Forelimb muscle (tissue), 1 donor: Measurements from ENCODE around the gene GALR2. TPM values are rescaled to one million over a fixed set of nuclear protein-coding genes. Genes with fewer than 3 reads are reported as not detected.

Experiments
- DNase-seq: peaks from one replicate; pipeline ENCODE4 v3.0.0-alpha.2; 2013; ENCODE audit warnings: low read depth
- polyA plus RNA-seq: library from polyadenylated mRNA; unstranded; fragments of 120-200 nt; gene quantifications from one replicate; pipeline ENCODE4 v1.2.1, GENCODE V29; 2013; ENCODE audit not compliant: insufficient read length

Gene GALR2
- polyA plus RNA-seq, 1 donor = not detected

DNA sequence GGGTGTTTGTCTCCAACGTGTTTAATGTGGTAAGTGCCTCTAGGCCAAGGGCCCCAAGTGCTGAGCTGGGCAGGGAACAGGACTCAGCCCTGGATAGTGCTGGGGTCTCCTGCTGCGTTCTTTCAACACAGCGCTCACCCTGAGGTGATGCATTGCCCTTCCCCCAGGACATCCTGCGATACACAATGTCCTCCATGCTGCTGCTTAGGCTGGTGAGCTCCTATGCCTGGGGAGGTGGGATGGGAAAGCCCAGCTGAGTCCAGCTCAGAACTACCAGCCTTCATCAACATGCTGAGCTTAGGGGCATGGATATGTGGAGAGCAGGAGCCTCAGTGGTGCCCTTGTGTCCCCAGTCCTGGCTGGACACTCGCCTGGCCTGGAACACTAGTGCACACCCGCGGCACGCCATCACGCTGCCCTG lies 5.0 kb downstream of the GALR2 start:
- no peak for DNase-seq

DNA sequence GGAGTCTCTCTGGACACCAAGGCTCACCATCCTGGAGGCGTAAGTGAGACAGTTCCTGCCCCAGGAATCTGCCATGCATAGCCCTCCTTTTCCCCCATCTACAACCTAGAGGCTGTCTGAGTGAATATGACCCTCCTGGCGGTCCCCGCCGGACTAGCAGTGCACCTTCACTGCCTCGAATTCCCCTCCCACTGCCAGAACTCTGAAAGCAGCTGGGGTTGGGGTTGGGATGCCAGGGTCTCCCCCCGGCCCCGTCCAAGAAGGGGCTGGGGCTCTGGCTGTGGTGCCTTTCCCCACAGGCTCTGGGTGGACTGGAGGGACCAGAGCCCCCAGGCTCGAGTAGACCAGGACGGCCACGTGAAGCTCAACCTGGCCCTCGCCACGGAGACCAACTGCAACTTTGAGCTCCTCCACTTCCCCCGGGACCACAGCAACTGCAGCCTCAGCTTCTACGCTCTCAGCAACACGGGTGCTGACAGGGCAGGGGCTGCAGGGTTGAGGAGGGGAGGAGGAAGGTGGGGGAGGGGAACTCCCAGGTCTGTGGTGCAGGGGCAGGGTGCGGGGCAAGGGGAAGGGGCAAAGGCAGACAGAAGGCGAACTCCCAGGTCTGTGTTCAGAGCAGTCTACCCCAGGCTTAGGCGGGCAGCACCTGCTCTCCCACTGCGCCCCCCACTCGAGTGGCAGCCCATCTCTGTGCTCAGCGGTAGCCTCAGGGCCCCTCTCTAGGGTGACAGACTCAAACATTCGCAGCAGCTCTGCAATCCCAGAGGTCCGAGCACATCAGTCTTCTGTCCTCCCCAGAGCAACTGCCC lies 5.6 kb downstream of the GALR2 start:
- DNase-seq = no peak

DNA sequence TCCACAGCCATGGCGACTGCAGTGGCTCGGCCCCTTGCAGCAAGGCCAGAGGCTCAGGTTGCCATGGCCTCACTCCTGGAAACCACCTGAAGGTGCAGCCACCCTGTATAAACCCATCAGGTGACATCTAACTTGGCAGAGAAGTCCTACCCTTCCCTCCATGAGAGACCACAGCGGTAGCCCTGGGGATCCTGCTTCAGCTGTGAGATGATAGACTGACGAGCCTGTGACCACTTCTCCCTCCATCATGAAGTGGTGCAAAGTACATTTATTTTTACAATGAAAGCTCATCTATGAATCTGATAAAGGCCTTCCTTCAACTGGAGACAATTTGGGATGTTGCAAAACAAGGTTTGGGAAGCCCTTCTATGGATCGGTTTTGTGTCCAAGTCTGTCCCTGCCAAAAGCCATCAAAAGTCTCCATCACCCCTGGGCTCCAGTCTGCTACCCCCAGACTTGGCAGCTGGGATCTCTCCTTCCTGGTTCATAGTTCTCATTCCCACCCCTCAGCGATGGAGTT lies 6.2 kb downstream of the GALR2 start:
- DNase-seq = no peak

DNA sequence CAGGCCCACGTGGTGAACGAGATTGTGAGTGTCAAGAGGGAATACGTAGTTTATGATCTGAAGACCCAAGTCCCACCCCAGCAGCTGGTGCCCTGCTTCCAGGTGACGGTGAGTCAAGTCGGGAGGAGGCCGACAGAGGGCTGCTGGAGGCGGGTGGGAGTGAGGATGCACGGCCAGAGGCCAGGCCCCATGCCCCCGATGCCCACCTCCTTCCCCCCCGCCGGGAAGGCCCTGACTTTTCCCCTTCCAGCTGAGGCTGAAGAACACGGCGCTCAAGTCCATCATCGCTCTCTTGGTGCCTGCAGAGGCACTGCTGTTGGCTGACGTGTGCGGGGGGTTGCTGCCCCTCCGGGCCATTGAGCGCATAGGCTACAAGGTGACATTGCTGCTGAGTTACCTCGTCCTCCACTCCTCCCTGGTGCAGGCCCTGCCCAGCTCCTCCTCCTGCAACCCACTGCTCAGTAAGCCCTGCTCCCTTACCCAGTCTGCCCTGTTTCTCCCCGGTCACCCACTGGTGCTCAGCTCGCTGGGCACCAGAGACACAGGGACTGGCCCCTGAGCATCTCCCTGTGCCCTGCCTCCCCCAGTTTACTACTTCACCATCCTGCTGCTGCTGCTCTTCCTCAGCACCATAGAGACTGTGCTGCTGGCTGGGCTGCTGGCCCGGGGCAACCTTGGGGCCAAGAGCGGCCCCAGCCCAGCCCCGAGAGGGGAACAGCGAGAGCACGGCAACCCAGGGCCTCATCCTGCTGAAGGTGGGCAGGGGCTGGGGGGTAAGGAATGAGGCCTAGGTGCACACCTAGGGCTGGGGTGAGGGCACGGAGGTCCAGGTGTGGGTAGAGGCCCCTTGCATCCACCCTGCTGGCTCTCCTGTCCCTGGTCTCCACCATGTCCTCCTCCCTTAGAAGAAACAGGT lies 7.0 kb downstream of the GALR2 start:
- no peak for DNase-seq

- DNase-seq = no peak
Measured at GRCh38 chr17:76082326-76083251, 8.0 kb downstream of the GALR2 start.

DNA sequence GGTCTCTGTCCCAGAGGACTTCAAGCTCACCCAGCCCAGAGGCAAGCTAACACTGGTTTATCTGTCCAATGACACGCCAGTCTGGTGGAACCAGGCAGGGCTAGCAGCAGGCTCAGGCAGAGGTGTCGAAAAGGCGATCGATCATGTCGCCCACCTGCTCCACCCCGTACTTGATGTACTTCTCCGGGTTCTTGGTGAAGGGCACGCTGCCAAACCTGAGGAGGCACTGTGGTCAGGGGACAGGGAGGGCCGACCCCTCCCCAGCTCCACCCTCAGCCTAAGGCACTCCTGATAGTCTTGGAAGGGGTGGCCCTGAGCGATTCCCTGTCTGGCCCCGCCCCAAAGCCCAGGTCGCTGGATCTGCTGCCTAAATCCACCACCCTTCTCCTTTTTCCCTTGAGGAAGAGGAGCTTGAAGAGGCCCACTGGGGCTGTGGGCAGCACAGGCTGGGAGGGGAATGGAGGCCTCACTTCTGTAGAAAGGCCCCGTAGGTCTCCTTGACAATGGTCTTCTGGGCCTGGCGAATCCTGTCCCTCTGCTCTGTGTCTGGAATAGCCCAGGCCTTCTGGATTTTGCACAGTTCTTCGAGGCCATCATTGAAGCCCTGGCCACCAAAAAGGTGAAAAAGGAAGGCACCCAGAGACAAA lies 9.1 kb downstream of the GALR2 start:
- DNase-seq = no peak

- DNase-seq = no peak
Measured at GRCh38 chr17:76085066-76085730, 10.6 kb downstream of the GALR2 start.

DNA sequence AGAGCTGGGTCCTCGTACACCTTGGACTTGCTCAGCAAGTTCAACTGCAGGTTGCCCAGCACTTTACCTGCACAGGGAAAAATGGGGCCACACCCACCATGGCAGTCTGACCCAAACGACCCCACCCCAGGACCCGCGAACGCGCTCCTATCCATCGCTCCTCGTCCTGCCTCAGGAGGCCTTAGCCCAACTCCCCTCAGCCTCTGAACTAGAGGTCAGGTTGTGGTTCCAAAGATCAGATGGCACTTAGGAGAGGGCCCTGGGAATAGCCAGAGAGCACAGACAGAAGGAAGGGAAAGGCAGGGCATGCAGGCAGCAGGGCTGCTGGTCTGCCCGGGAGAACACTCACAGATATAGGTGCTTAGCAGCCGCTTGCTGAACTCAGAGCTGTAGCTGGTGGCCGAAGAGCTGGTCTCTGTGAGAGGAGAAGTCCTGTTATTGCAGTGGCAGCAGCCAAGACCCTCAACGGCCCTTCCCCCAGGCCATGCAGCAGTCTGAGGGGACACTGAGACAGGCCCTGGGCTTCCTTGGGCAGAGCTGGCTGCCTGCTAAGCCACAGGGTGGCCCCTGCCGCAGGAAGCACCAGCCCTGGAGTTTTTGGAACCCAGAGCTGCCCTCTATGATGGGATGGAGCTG lies 11.3 kb downstream of the GALR2 start:
- no peak for DNase-seq

GRCh38 chr17:76086384-76086783 lies 11.8 kb downstream of the GALR2 start:
- no peak for DNase-seq

DNA sequence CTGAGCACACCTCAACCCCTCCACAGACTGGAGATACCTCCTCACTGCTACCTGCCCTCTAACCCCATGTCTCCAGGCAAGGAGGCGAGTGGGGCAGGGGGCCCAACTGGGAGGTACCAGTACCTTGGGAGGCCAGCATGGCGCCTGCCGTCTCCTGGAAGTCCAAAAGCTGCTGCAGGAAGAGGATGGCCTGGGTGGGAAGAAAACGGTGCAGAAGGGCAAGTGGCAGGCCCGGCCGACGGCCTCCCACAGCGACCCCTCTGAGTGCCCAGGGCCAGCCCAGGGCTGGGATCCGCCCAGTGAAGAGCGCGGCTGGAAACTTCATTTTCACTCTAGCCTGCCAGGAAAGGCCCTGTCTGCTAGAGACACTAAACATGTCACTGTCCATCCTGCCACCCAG lies 12.9 kb downstream of the GALR2 start:
- DNase-seq = no peak

DNA sequence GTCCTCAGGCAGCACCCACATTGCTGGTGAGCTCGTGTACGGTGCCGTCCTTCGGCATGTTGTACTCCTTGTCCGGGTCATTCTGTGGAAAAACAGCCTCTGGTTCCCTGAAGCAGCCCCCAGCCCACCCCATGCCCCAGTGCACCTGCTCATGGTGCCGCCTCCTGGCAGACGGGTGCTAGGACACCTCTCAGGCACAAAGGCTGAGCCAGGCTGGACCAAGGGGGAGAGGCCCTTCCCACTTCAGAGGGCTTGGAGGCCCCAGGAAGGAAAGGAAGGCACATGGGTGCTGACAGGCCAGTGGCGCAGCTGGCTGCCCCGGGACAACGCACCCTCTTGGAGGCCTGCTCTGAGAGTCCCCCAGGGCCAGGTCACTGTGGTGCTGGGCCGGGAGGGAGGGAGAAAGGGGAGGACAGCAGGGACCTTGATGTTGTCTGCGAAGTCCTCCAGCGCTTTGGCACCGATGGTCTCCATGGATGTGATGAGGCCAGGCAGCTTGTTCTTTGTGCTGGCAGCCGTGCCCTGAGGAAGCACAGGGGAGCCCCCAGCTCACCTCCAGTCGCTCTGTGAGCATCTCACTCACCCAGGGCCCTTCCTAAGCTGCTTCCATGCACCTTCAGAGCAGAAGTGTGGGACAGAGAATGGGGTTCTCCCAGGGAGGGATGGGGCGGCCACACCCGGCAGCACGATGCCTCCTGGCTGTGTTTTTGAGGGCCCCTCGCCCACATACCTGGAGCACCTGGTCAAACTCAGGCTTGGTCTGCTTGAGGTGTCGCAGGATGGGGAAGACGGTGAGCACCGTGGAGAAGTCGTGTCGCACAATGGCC lies 13.7 kb downstream of the GALR2 start:
- no peak for DNase-seq

DNA sequence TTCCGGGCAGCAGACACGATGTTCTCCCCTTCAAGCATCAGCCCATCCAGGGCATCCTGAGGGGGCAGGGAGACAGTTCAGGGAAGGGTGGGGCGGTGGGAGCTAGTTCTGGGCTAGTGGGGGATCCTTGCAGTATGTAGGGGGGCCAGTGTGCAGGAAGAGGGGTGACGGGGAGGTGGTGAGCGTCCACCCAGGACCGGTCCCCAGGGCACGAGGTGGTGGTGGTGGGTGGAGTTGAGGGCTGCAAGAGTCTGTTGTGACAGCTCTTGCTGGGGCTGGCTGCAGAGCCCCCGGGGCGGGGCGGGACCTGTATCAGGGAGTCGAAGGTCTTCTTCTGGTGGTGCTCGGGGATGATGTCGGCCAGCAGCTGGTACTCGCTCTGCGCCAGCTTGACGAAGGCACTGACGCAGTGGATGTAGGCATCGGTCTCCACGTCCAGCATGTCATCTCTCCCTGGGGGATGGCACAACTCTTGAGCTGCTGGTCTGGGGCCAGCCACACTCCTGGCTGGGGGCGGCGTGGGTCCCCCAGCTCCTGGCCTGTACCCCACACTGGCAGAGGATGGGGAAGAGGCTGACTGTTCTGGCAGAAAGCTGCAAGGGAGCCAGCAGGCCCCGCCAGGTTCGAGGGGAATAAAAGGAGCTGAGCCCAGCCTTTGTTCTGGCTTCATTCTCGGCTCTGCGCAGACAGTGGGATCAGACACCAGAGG lies 14.4 kb downstream of the GALR2 start:
- no peak for DNase-seq

DNA sequence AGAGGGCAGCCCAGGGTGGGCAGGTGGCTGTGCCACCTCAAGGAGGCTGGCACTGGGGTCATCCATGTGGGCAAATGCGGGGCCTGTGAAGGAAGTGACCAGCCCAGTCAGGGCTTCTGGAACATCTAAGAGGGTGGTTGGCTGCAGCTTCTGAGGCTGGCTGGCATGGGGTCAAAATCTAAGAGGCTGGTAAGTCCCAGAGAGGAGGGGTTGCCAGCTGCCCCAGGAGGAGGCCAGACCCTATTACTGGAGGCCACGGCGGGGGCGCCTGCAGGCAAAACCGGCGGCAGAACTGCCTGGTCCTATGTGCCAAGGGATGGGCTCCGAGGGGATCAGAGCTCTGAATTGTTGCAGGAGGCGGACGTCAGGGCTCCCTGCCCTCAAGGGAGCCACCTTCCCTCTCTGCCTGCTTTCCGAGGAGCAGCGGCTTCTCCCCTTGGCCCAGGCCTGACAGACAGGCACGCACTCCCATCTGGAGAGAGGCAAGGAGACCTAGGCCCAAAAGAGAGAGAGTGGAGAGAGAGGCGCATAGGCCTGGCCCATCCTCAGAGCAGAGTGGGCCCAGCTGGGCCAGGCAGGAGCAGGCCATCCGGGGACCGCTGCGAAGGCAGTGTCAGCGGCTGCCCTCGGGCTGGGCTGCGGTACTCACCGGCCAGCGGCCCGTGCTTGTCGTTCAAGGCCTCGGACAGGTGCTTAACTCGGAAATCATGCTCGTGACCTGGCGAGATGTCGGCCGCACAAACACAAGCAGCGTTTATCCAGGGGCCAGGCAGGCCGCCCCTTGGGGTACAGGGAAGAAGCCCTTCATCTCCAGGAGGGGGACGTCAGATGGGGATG lies 15.3 kb downstream of the GALR2 start:
- DNase-seq = no peak

- DNase-seq = no peak
Measured at GRCh38 chr17:76090517-76091129, 16.0 kb downstream of the GALR2 start.

DNA sequence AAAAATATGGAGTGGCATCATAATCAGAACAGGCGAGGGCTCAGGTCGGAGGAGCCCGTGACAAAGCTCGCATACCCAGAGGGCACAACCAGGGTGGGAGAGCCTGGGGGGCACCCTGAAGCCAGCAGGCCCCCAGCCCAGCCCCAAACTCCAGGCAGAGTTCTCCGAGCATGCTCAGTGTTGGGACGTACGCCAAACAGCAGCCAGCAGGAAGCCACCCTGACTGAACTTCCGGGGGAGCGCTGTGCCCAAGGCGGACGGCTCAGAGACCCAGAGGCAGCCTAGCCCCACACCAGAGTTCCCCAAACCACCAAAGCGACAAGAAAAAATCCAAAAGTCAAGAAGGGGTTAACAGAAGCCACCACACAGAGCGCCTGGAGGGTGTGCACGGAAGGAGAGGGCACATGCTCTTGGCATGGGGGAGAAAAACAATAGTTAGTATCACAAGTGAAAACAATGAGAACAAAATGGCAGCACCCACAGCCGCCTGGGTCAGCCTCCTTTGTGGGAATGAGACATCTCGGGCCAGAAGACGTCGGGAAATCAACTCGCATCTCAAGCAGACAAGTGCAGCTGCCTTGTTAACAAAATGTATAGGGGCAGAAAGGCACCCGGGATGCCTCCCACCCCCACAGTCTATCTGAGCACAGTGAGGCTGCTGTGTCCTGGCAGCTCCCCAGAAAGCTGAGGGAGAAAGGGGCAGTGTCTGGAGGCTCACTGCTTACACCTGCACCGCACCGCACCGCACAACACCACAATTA lies 17.1 kb downstream of the GALR2 start:
- DNase-seq = no peak
